NT2/D1 (cell line): ENCODE data around the gene ABHD5.

ENCODE experiments used
- DNase-seq: peaks from one replicate; pipeline ENCODE4 v3.0.0-alpha.2; 2011; ENCODE audit warnings: low read depth, low spot score
- H3K27me3 ChIP-seq: 2 replicates; pipeline ENCODE4 v1.6.0; 2011; ENCODE audit warnings: mild to moderate bottlenecking; ENCODE audit not compliant: insufficient read length, insufficient read depth
- H3K36me3 ChIP-seq: 2 replicates; pipeline ENCODE4 v1.6.1; 2011; ENCODE audit warnings: mild to moderate bottlenecking, low read length, mixed read lengths; ENCODE audit not compliant: insufficient read depth, insufficient read length
- H3K4me1 ChIP-seq: 2 replicates; pipeline ENCODE4 v1.5.1; 2011; ENCODE audit not compliant: insufficient read depth, insufficient read length
- H3K4me3 ChIP-seq: 2 replicates; pipeline ENCODE4 v1.5.1; 2011; ENCODE audit warnings: low read depth; ENCODE audit not compliant: insufficient read length
- H3K9ac ChIP-seq: 2 replicates; pipeline ENCODE4 v1.6.0; 2011; ENCODE audit warnings: low read depth; ENCODE audit not compliant: insufficient read length
- H3K9me3 ChIP-seq: 2 replicates; pipeline ENCODE4 v1.5.1; 2011; ENCODE audit warnings: mild to moderate bottlenecking, low read length; ENCODE audit not compliant: insufficient read depth
- SUZ12 ChIP-seq: IDR thresholded peaks from 2 replicates; pipeline ENCODE4 v1.6.1; 2011; ENCODE audit not compliant: insufficient read length, insufficient read depth; ENCODE audit errors: extremely low read depth
- YY1 ChIP-seq: IDR thresholded peaks from 2 replicates; pipeline ENCODE4 v1.6.1; 2011; ENCODE audit not compliant: insufficient read length, insufficient read depth
- ZNF274 ChIP-seq: IDR thresholded peaks from 2 replicates; pipeline ENCODE4 v1.6.1; 2011; ENCODE audit warnings: mild to moderate bottlenecking, low read depth, low read length

ABHD5 gene

DNA sequence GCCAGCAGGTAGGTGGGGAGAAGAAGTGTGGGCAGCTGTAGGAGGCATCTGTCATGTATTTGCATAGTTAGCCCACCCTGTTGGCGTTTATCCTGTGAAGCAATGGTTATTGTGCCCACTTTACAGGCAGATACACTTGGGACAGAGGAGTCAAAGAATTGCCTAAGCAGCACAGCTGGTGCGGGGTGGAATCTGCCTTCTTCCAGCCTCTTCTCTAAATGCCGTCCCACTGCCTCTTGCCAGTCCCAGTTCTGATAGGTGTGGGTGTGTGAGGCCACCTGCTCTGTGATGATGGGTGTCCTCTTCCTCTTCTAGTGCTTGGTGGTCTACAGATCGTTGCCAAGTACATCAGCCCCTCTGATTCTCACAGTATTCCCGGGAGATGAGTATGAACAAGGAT is 80.9 kb downstream of the ABHD5 start:
- TF ChIP-seq YY1 (no peak), ZNF274 (no peak), SUZ12 (no peak)
- DNase-seq = no peak

GRCh38 chr3:43773273-43774094 is 82.7 kb downstream of the ABHD5 start:
- H3K4me3 ChIP-seq = no peak overlapping the region

More for the DNA sequence above, 80.9 kb downstream of the ABHD5 start:
- peaks cover 5% of the 10 kb centered on the region for H3K4me1 ChIP-seq
- no peak overlapping the region for H3K9ac ChIP-seq
- H3K4me3 ChIP-seq = no peak overlapping the region
- no peaks in the 10 kb centered on the region for H3K9me3 ChIP-seq
- no peaks in the 10 kb centered on the region for H3K27me3 ChIP-seq
- no peaks in the 10 kb centered on the region for H3K36me3 ChIP-seq

DNA sequence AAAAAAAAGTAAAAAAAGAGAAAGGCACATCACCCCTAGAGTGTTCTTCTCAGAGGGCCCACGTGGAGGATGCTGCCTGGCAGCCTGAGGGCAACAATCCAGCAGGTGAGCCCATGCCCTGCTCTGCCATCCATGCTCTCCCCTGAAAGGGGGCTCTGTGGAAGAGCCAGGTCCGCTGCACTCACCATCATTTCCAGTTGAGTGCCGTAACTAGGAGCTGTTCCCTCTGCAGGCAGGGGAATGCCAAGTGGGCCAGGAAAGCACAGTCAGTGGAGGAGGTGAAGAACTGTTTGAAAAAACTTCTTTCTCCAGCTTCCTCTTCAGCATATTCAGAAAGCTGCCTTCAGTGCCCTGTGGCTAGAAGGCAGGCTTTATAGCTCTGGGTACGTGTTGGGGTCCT is 84.1 kb downstream of the ABHD5 start:
- H3K4me3 ChIP-seq = no peak overlapping the region
- no peaks in the 10 kb centered on the region for H3K27me3 ChIP-seq
- no peaks in the 10 kb centered on the region for H3K4me1 ChIP-seq
- DNase-seq = no peak
- H3K9ac ChIP-seq = no peak overlapping the region
- no peaks in the 10 kb centered on the region for H3K36me3 ChIP-seq
- H3K9me3 ChIP-seq = peaks cover 12% of the 10 kb centered on the region; the same call in 1 of the 2 replicates
- no peak for TF ChIP-seq SUZ12
- no peak for TF ChIP-seq ZNF274
- no peak for TF ChIP-seq YY1

More at GRCh38 chr3:43773273-43774094, 82.7 kb downstream of the ABHD5 start:
- peak overlapping the region; percentile 34 for H3K9ac ChIP-seq
- TF ChIP-seq ZNF274 = no peak
- TF ChIP-seq SUZ12 = no peak
- no peak for TF ChIP-seq YY1
- no peak for DNase-seq
- no peaks in the 10 kb centered on the region for H3K27me3 ChIP-seq
- H3K4me1 ChIP-seq = peaks cover 5% of the 10 kb centered on the region
- no peaks in the 10 kb centered on the region for H3K9me3 ChIP-seq
- H3K36me3 ChIP-seq = no peaks in the 10 kb centered on the region

GRCh38 chr3:43776101-43776500 is 85.4 kb downstream of the ABHD5 start:
- DNase-seq = no peak
- no peaks in the 10 kb centered on the region for H3K36me3 ChIP-seq
- no peak overlapping the region for H3K9ac ChIP-seq
- peaks cover 13% of the 10 kb centered on the region; the same call in 1 of the 2 replicates for H3K9me3 ChIP-seq
- no peak overlapping the region for H3K4me3 ChIP-seq
- H3K4me1 ChIP-seq = no peaks in the 10 kb centered on the region
- no peaks in the 10 kb centered on the region for H3K27me3 ChIP-seq
- TF ChIP-seq YY1 = no peak
- TF ChIP-seq SUZ12 = no peak
- TF ChIP-seq ZNF274 = no peak

- no peak for TF ChIP-seq YY1
- no peak for TF ChIP-seq ZNF274
- no peak for TF ChIP-seq SUZ12
- H3K27me3 ChIP-seq = no peaks in the 10 kb centered on the region
- peaks cover 18% of the 10 kb centered on the region; the same call in 1 of the 2 replicates for H3K9me3 ChIP-seq
- H3K4me1 ChIP-seq = no peaks in the 10 kb centered on the region
- H3K4me3 ChIP-seq = no peak overlapping the region
- no peaks in the 10 kb centered on the region for H3K36me3 ChIP-seq
- no peak for DNase-seq
- no peak overlapping the region for H3K9ac ChIP-seq
Observed at GRCh38 chr3:43779850-43780249, 89.1 kb downstream of the ABHD5 start.

GRCh38 chr3:43782541-43782940 is 91.8 kb downstream of the ABHD5 start:
- DNase-seq = no peak
- Histone ChIP-seq H3K9ac (no peak overlapping the region), H3K9me3 (peaks cover 18% of the 10 kb centered on the region; the same call in 1 of the 2 replicates), H3K4me3 (no peak overlapping the region), H3K4me1 (no peaks in the 10 kb centered on the region), H3K36me3 (no peaks in the 10 kb centered on the region), H3K27me3 (no peaks in the 10 kb centered on the region)
- TF ChIP-seq SUZ12 (no peak), ZNF274 (no peak), YY1 (no peak)
